Gastroesophageal sphincter (tissue), 4 donors: ENCODE measurements around the gene ABHD16A. TPM values are rescaled to one million over a fixed set of nuclear protein-coding genes. Genes with fewer than 3 reads are reported as not detected.

Experiments used
- ATAC-seq: fragments of 150-250 bp; one replicate; pipeline ENCODE4 v1.9.1; 2016; ENCODE audit warnings: mild to moderate bottlenecking, moderate library complexity
- H3K27ac ChIP-seq, 4 donors: fragments of 200-600 bp; sonication (generic) in 3 of 4; 1 replicate in 3 of 4; 2 replicates in 1 of 4; pipeline ENCODE4 v1.5.1; 2016 to 2019
- H3K27me3 ChIP-seq: fragments of 200-600 bp; sonication (generic); one replicate; pipeline ENCODE4 v1.5.1; 2019
- H3K36me3 ChIP-seq, 2 donors: fragments of 200-600 bp; sonication (generic); one replicate each; pipeline ENCODE4 v1.5.1; 2019; ENCODE audit warnings: control low read depth in 1 of 2
- H3K4me1 ChIP-seq, 3 donors: fragments of 200-600 bp; sonication (generic); 1 replicate in 2 of 3; 2 replicates in 1 of 3; pipeline ENCODE4 v1.5.1; 2016 to 2019; ENCODE audit warnings: control low read depth in 2 of 3
- H3K4me3 ChIP-seq, 2 donors: fragments of 200-600 bp; sonication (generic); one replicate each; pipeline ENCODE4 v1.5.1; 2019; ENCODE audit warnings: mild to moderate bottlenecking in 1 of 2, moderate library complexity in 1 of 2
- H3K9me3 ChIP-seq, 3 donors: fragments of 200-600 bp; sonication (generic); one replicate each; pipeline ENCODE4 v1.5.1; 2017 to 2019; ENCODE audit warnings: control low read depth in 2 of 3
- CTCF ChIP-seq, 4 experiments: fragments of 200-600 bp in 2 of 4; fragments of 450-650 bp in 2 of 4; sonication (generic) in 1 of 4; IDR thresholded peaks; one replicate each; pipeline ENCODE4 v1.5.1; 2017 to 2019; ENCODE audit warnings: antibody characterized with exemption in 4 of 4, mild to moderate bottlenecking in 2 of 4, moderate library complexity in 2 of 4
- EP300 ChIP-seq: sonication (generic); formaldehyde crosslinking; IDR thresholded peaks from one replicate; pipeline ENCODE4 v1.6.1; 2017; ENCODE audit warnings: antibody characterized with exemption, mild to moderate bottlenecking
- POLR2A ChIP-seq, 2 donors: fragments of 450-650 bp; IDR thresholded peaks; one replicate each; pipeline ENCODE4 v1.6.1; 2017; ENCODE audit warnings: antibody characterized with exemption in 2 of 2, mild to moderate bottlenecking in 2 of 2, moderate library complexity in 1 of 2
- POLR2AphosphoS5 ChIP-seq: sonication (generic); formaldehyde crosslinking; IDR thresholded peaks from one replicate; pipeline ENCODE4 v1.6.1; 2017; ENCODE audit warnings: antibody characterized with exemption
- WGBS, 2 donors: methylation state at CpG; one replicate each; pipeline ENCODE4 v1.1.5; 2018; ENCODE audit warnings: low coverage in 1 of 2; 5-methylcytosine and 5-hydroxymethylcytosine counted together
- total RNA-seq, 4 donors: library from RNA; depleted of rRNA; stranded (reverse); fragments of >200 nt; gene quantifications; one replicate each; pipeline ENCODE4 v1.1.0, GENCODE V29; 2016

Gene ABHD16A
- total RNA-seq, 4 donors from 2014 or later, result 37.4 to 49.8 (median 47.2) TPM

- H3K27ac ChIP-seq, result no peak overlapping the region
- H3K27me3 ChIP-seq, result no peaks in the 10 kb centered on the region
- no peak overlapping the region for H3K4me3 ChIP-seq
- no peaks in the 10 kb centered on the region for H3K9me3 ChIP-seq
- WGBS, 2 donors, result 58 to 67% methylated on average over 1 of the region's 1 CpG
- no peak for ATAC-seq
- H3K36me3 ChIP-seq, result no peaks in the 10 kb centered on the region
- TF ChIP-seq POLR2A (IDR thresholded peaks at IDR 0.05) (no peak), EP300 (no peak), CTCF (IDR thresholded peaks at IDR 0.05) (no peak), POLR2AphosphoS5 (no peak)
- H3K4me1 ChIP-seq, result peaks cover under 1 to 20% (median 5%) of the 10 kb centered on the region in 3 donors
Measured at GRCh38 chr6:31744422-31744821, 41.3 kb upstream of the ABHD16A start.

GRCh38 chr6:31742894-31743293 lies 39.8 kb upstream of the ABHD16A start:
- no peaks in the 10 kb centered on the region for H3K27me3 ChIP-seq
- H3K4me3 ChIP-seq, result no peak overlapping the region
- no peaks in the 10 kb centered on the region for H3K36me3 ChIP-seq
- no peak for ATAC-seq
- H3K4me1 ChIP-seq, result peaks cover 3 to 34% (median 8%) of the 10 kb centered on the region in 3 donors
- no peaks in the 10 kb centered on the region for H3K9me3 ChIP-seq
- TF ChIP-seq POLR2A (IDR thresholded peaks at IDR 0.05), result no peak
- no peak for TF ChIP-seq POLR2AphosphoS5
- TF ChIP-seq CTCF (IDR thresholded peaks at IDR 0.05), result no peak
- TF ChIP-seq EP300, result no peak
- no peak overlapping the region for H3K27ac ChIP-seq
- WGBS, 2 donors, result 72 to 82% methylated on average over 3 of the region's 3 CpGs

- no peaks in the 10 kb centered on the region for H3K36me3 ChIP-seq
- TF ChIP-seq EP300, result no peak
- TF ChIP-seq CTCF (IDR thresholded peaks at IDR 0.05), result no peak
- TF ChIP-seq POLR2AphosphoS5, result no peak
- TF ChIP-seq POLR2A (IDR thresholded peaks at IDR 0.05), result no peak
- no peaks in the 10 kb centered on the region for H3K9me3 ChIP-seq
- no peak overlapping the region for H3K27ac ChIP-seq
- H3K27me3 ChIP-seq, result no peaks in the 10 kb centered on the region
- no peak overlapping the region for H3K4me3 ChIP-seq
- WGBS, 2 donors, result 80 to 88% methylated on average over 2 of the region's 2 CpGs
- ATAC-seq, result no peak
- H3K4me1 ChIP-seq, result peaks cover 3 to 35% (median 11%) of the 10 kb centered on the region in 3 donors
Measured at GRCh38 chr6:31741815-31742214, 38.7 kb upstream of the ABHD16A start.

GRCh38 chr6:31740397-31741223 lies 37.5 kb upstream of the ABHD16A start:
- no peak for TF ChIP-seq POLR2A (IDR thresholded peaks at IDR 0.05)
- no peak for TF ChIP-seq EP300
- no peak for TF ChIP-seq POLR2AphosphoS5
- TF ChIP-seq CTCF (IDR thresholded peaks at IDR 0.05), result no peak
- no peaks in the 10 kb centered on the region for H3K36me3 ChIP-seq
- peak overlapping the region; percentile 65 to 68 for H3K4me3 ChIP-seq
- H3K27me3 ChIP-seq, result no peaks in the 10 kb centered on the region
- 30 to 47% methylated on average over 2 to 11 of the region's 29 CpGs for WGBS, 2 donors
- peaks cover 3 to 37% (median 13%) of the 10 kb centered on the region in 3 donors for H3K4me1 ChIP-seq
- ATAC-seq, result no peak
- no peaks in the 10 kb centered on the region for H3K9me3 ChIP-seq
- peak overlapping the region in 3 of 4 donors; percentile 62 to 90 (median 71) for H3K27ac ChIP-seq
